GM12864 (cell line): ENCODE results near the gene ABCC12.

Experiments used
- DNase-seq: peaks from one replicate; pipeline ENCODE4 v3.0.0-alpha.2; 2011; ENCODE audit warnings: low read depth
- H3K4me3 ChIP-seq: 2 replicates; pipeline ENCODE4 v1.5.1; 2011; ENCODE audit warnings: mild to moderate bottlenecking, low read depth, low read length, control low read depth
- CTCF ChIP-seq: IDR thresholded peaks from 2 replicates; pipeline ENCODE4 v1.5.1; 2011; ENCODE audit warnings: low read depth, mild to moderate bottlenecking, moderate library complexity, low read length, control low read depth, inconsistent platforms; ENCODE audit errors: missing control alignments

ABCC12 gene

GRCh38 chr16:48156790-48157209 is 1.0 kb upstream of the ABCC12 start:
- no peak overlapping the region for H3K4me3 ChIP-seq
- peak; percentile 92 for TF ChIP-seq CTCF
- DNase-seq = peak; percentile 26

GRCh38 chr16:48153774-48154173 is 2.0 kb downstream of the ABCC12 start:
- no peak for DNase-seq
- no peak for TF ChIP-seq CTCF
- H3K4me3 ChIP-seq = no peak overlapping the region

GRCh38 chr16:48152226-48152625 is 3.6 kb downstream of the ABCC12 start:
- no peak for DNase-seq
- no peak overlapping the region for H3K4me3 ChIP-seq

GRCh38 chr16:48150707-48151106 is 5.1 kb downstream of the ABCC12 start:
- H3K4me3 ChIP-seq = no peak overlapping the region
- no peak for DNase-seq
- no peak for TF ChIP-seq CTCF

More at GRCh38 chr16:48152226-48152625, 3.6 kb downstream of the ABCC12 start:
- TF ChIP-seq CTCF = no peak

GRCh38 chr16:48146710-48147109 is 9.1 kb downstream of the ABCC12 start:
- H3K4me3 ChIP-seq = no peak overlapping the region
- no peak for TF ChIP-seq CTCF
- no peak for DNase-seq

GRCh38 chr16:48146131-48146530 is 9.7 kb downstream of the ABCC12 start:
- H3K4me3 ChIP-seq = no peak overlapping the region

More at GRCh38 chr16:48146131-48146530, 9.7 kb downstream of the ABCC12 start:
- DNase-seq = no peak
- TF ChIP-seq CTCF = no peak
